Uterus (tissue), 4 donors: ENCODE data around the gene FSTL5. TPM values are rescaled to one million over a fixed set of nuclear protein-coding genes. Genes with fewer than 3 reads are reported as not detected.

Source experiments
- DNase-seq, 2 donors: peaks; one replicate each; pipeline ENCODE4 v3.0.0-alpha.2; 2019 to 2020
- H3K27ac ChIP-seq, 2 donors: fragments of 200-600 bp; sonication (generic); 1 replicate in 1 of 2; 2 replicates in 1 of 2; pipeline ENCODE4 v1.5.1; 2016 to 2018
- H3K27me3 ChIP-seq, 2 donors: fragments of 200-600 bp; sonication (generic); one replicate each; pipeline ENCODE4 v1.5.1; 2018 to 2019; ENCODE audit warnings: control low read depth in 1 of 2
- H3K36me3 ChIP-seq, 2 donors: fragments of 200-600 bp; sonication (generic); one replicate each; pipeline ENCODE4 v1.5.1; 2019; ENCODE audit warnings: control low read depth in 1 of 2
- H3K4me1 ChIP-seq, 2 donors: fragments of 200-600 bp; sonication (generic); one replicate each; pipeline ENCODE4 v1.5.1; 2018 to 2019; ENCODE audit warnings: control low read depth in 1 of 2
- H3K4me3 ChIP-seq, 2 donors: fragments of 200-600 bp; sonication (generic); 1 replicate in 1 of 2; 2 replicates in 1 of 2; pipeline ENCODE4 v1.5.1; 2018 to 2019; ENCODE audit warnings: mild to moderate bottlenecking in 1 of 2
- H3K9me3 ChIP-seq, 2 donors: fragments of 200-600 bp; sonication (generic); one replicate each; pipeline ENCODE4 v1.5.1; 2019; ENCODE audit warnings: control low read depth in 1 of 2
- POLR2A ChIP-seq, 2 donors: fragments of 450-650 bp; IDR thresholded peaks; one replicate each; pipeline ENCODE4 v1.6.1; 2016; ENCODE audit warnings: antibody characterized with exemption in 2 of 2, mild to moderate bottlenecking in 1 of 2, moderate library complexity in 1 of 2
- intact Hi-C: fragments of 100-400 bp; cut with DNase I; formaldehyde crosslinking; loops from one replicate; pipeline ENCODE4 v1.15.1; 2023; ENCODE audit warnings: low total_unique reads
- total RNA-seq, 4 donors: library from RNA; depleted of rRNA in 3 of 4; stranded (reverse); fragments of >200 nt in 3 of 4; gene quantifications; one replicate each; pipeline versions ENCODE4 v1.1.0 to v1.2.4, GENCODE V29; 2014 to 2023
- TF ChIP-seq, protein P1 (sequence below), 4 experiments: fragments of 200-600 bp in 2 of 4; fragments of 450-650 bp in 2 of 4; sonication (generic) in 2 of 4; IDR thresholded peaks; one replicate each; pipeline ENCODE4 v1.5.1; 2016 to 2019; ENCODE audit warnings: antibody characterized with exemption in 4 of 4, mild to moderate bottlenecking in 2 of 4, moderate library complexity in 1 of 4
- donor health status: DM: yes; HTN: yes; CAD: no.

FSTL5 gene
- total RNA-seq, 4 donors from 2014 or later = 2.4 TPM; not detected in 3

DNA sequence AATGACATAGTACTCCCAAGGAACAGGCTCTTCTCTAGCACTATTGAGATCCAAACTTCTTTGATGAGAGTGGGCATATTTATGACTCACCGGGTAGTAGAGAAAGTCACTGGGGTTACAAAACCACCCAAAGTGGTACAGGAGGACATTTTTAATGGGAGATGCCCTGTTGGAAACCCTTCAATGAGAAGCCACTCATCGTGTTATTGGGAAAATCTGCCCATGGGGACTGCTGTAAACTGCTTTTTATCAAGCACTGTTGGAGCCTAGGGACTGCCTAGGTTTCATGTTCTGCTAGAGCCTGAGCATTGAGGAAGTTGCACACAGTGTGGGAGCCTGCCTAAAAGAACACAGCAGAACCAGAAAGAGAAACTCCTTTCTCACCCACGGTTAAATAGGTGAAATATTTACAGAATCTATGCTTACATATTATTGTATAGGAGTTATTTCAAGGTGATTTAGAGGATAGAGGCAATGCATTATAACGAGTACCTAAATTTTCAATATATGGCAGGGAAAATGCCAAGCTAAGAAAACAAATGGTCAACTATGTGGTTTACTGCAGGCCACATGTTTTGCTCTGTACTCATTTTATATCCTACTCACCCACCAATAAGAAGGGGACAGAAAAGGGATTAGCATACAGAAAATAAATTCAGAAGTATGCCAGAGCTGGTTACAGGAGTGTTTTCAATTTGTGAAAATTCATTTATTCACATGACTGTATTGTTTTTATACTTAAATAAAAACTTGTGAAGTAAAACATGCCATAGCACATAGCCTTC is 559.1 kb downstream of the FSTL5 start:
- intact Hi-C loops = no loop called here
- H3K9me3 ChIP-seq = no peaks in the 10 kb centered on the region

DNA sequence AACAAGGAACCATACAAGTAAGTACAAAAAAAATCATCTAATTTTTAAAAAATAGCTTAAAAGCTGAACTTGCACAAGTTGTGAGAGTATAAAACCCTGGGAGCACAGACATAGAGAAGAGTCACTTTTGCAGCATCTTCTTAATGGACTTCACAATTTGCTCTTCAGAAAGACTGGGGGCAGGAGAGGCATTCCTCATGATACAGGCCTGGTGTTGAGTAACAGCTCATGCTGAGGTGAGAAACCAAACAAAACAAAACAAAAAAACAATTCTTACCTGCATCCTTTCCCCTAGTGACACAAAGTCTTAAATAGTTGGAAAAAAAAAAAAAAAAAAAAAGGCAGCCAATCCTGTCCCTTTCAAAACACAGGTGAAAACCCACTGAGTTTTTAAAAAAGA is 562.8 kb downstream of the FSTL5 start:
- DNase-seq = no peak
- Histone ChIP-seq H3K9me3 (no peaks in the 10 kb centered on the region), H3K27me3 (no peaks in the 10 kb centered on the region), H3K27ac (no peak overlapping the region), H3K4me3 (no peak overlapping the region), H3K4me1 (no peaks in the 10 kb centered on the region), H3K36me3 (no peaks in the 10 kb centered on the region)
- TF ChIP-seq, protein P1, sequence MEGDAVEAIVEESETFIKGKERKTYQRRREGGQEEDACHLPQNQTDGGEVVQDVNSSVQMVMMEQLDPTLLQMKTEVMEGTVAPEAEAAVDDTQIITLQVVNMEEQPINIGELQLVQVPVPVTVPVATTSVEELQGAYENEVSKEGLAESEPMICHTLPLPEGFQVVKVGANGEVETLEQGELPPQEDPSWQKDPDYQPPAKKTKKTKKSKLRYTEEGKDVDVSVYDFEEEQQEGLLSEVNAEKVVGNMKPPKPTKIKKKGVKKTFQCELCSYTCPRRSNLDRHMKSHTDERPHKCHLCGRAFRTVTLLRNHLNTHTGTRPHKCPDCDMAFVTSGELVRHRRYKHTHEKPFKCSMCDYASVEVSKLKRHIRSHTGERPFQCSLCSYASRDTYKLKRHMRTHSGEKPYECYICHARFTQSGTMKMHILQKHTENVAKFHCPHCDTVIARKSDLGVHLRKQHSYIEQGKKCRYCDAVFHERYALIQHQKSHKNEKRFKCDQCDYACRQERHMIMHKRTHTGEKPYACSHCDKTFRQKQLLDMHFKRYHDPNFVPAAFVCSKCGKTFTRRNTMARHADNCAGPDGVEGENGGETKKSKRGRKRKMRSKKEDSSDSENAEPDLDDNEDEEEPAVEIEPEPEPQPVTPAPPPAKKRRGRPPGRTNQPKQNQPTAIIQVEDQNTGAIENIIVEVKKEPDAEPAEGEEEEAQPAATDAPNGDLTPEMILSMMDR (IDR thresholded peaks at IDR 0.05) = no peak
- no peak for TF ChIP-seq POLR2A (IDR thresholded peaks at IDR 0.05)
- intact Hi-C loops = no loop called here

More for the DNA sequence above, 559.1 kb downstream of the FSTL5 start:
- DNase-seq = no peak
- H3K27me3 ChIP-seq = no peaks in the 10 kb centered on the region
- TF ChIP-seq POLR2A (IDR thresholded peaks at IDR 0.05) = no peak
- TF ChIP-seq, protein P1 (IDR thresholded peaks at IDR 0.05) = no peak
- no peak overlapping the region for H3K4me3 ChIP-seq
- H3K36me3 ChIP-seq = no peaks in the 10 kb centered on the region
- no peak overlapping the region for H3K27ac ChIP-seq
- no peaks in the 10 kb centered on the region for H3K4me1 ChIP-seq

- intact Hi-C loops = no loop called here
- Histone ChIP-seq H3K4me1 (no peaks in the 10 kb centered on the region), H3K36me3 (no peaks in the 10 kb centered on the region), H3K9me3 (no peaks in the 10 kb centered on the region), H3K4me3 (no peak overlapping the region), H3K27ac (no peak overlapping the region), H3K27me3 (no peaks in the 10 kb centered on the region)
- TF ChIP-seq, protein P1 (IDR thresholded peaks at IDR 0.05) = no peak
- no peak for TF ChIP-seq POLR2A (IDR thresholded peaks at IDR 0.05)
- DNase-seq = no peak
Observed at GRCh38 chr4:161595230-161595771, 568.5 kb downstream of the FSTL5 start.

- H3K4me3 ChIP-seq = no peak overlapping the region
- no peak for DNase-seq
- no peak overlapping the region for H3K27ac ChIP-seq
- no peaks in the 10 kb centered on the region for H3K4me1 ChIP-seq
- H3K9me3 ChIP-seq = no peaks in the 10 kb centered on the region
- TF ChIP-seq POLR2A (IDR thresholded peaks at IDR 0.05) = no peak
- TF ChIP-seq, protein P1 (IDR thresholded peaks at IDR 0.05) = no peak
- no peaks in the 10 kb centered on the region for H3K36me3 ChIP-seq
- intact Hi-C loops = no loop called here
- H3K27me3 ChIP-seq = no peaks in the 10 kb centered on the region
Observed at GRCh38 chr4:161585011-161585410, 578.8 kb downstream of the FSTL5 start.

DNA sequence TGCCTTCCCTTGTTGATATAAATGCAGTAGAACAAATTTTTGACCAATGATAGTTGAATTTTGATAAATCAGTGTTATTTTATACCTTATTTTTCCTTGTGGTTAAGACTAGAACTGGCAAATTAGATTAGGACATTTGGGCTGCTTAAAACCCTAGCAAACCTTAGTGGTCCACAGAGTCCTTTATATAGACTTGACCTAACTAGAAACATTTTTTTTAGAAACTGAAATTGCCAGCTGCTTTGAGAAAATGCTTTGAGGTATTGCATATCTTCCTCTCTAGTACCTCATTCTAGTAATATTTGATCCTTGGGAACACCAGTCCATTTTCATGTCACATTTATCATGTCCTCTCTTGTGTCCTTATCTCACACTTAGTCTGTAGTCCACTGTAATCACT is 580.3 kb downstream of the FSTL5 start:
- intact Hi-C loops = no loop called here
- no peaks in the 10 kb centered on the region for H3K9me3 ChIP-seq
- TF ChIP-seq POLR2A (IDR thresholded peaks at IDR 0.05) = no peak
- TF ChIP-seq, protein P1 (IDR thresholded peaks at IDR 0.05) = no peak

More for the DNA sequence above, 580.3 kb downstream of the FSTL5 start:
- Histone ChIP-seq H3K27me3 (no peaks in the 10 kb centered on the region), H3K4me1 (no peaks in the 10 kb centered on the region), H3K27ac (no peak overlapping the region), H3K4me3 (no peak overlapping the region), H3K36me3 (no peaks in the 10 kb centered on the region)
- no peak for DNase-seq
